HCT116 (cell line): ENCODE results near the gene OR52B6. TPM values are rescaled to one million over a fixed set of nuclear protein-coding genes. Genes with fewer than 3 reads are reported as not detected.

ENCODE experiments used
- ATAC-seq: fragments of 200-7000 bp; cut with Tn5 transposase; 2 replicates; pipeline ENCODE4 v1.9.1; 2020; ENCODE audit warnings: mild to moderate bottlenecking, moderate library complexity
- BruUV-seq: library from RNA; stranded (reverse); fragments of 400-500 nt; replicated peaks from 2 replicates; lab custom pipeline; 2021; lab: Mats Ljungman, UMichigan
- CTCF ChIA-PET: fragments of 300-600 bp; sonication (Branson Sonifier 250); formaldehyde crosslinking; loops from one replicate; lab custom pipeline; 2021; ENCODE audit warnings: antibody characterized with exemption; lab: Charles Lee
- POLR2A ChIA-PET: fragments of 300-600, 350-600 bp; sonication (Branson Sonifier 250); formaldehyde crosslinking; loops from one replicate; lab custom pipeline; 2021; ENCODE audit warnings: antibody characterized with exemption; lab: Charles Lee
- RAD21 ChIA-PET, 2 experiments: fragments of 300-600 bp; sonication (Branson Sonifier 250); formaldehyde crosslinking; loops; one replicate each; lab custom pipeline; 2023; ENCODE audit warnings: low total read pairs in 2 of 2; ENCODE audit not compliant: uncharacterized antibody in 2 of 2, unreplicated experiment in 2 of 2, low non-redundant PET in 1 of 2; lab: Charles Lee
- DNase-seq: peaks from one replicate; pipeline ENCODE4 v3.0.0-alpha.2; 2010; ENCODE audit warnings: low read depth, low spot score
- H2AFZ ChIP-seq: fragments of 200-600 bp; shearing (Covaris generic), sonication (generic); 2 replicates; pipeline ENCODE4 v1.6.1; 2017; ENCODE audit warnings: low read depth, mixed run types, mixed read lengths, antibody characterized with exemption, low read length; ENCODE audit not compliant: poor library complexity, severe bottlenecking
- H3K27ac ChIP-seq: 2 replicates; pipeline ENCODE4 v1.5.1; 2012; ENCODE audit warnings: low read depth, low read length
- H3K27me3 ChIP-seq: fragments of 200-600 bp; sonication (generic); 2 replicates; pipeline ENCODE4 v1.6.1; 2016; ENCODE audit warnings: mixed run types, low read length, mixed read lengths; ENCODE audit not compliant: insufficient read depth
- H3K36me3 ChIP-seq, 2 experiments: fragments of 200-500 bp in 1 of 2; fragments of 200-600 bp in 1 of 2; sonication (Bioruptor generic) in 1 of 2; sonication (generic) in 1 of 2; 2 replicates each; pipeline versions ENCODE4 v1.5.1 to v1.6.1; 2014 to 2016; ENCODE audit warnings: low read length in 2 of 2, inconsistent platforms in 1 of 2, mixed read lengths in 1 of 2, mixed run types in 1 of 2; ENCODE audit not compliant: insufficient read depth in 2 of 2, control insufficient read depth in 1 of 2
- H3K4me1 ChIP-seq, 2 experiments: fragments of 200-600 bp in 1 of 2; sonication (generic) in 1 of 2; 2 replicates each; pipeline versions ENCODE4 v1.5.1 to v1.6.1; 2012 to 2017; ENCODE audit warnings: low read length in 2 of 2, inconsistent platforms in 1 of 2, mild to moderate bottlenecking in 1 of 2, mixed read lengths in 1 of 2, mixed run types in 1 of 2, moderate library complexity in 1 of 2; ENCODE audit not compliant: insufficient read depth in 2 of 2, control insufficient read depth in 1 of 2
- H3K4me2 ChIP-seq: fragments of 200-600 bp; sonication (generic); 2 replicates; pipeline ENCODE4 v1.6.1; 2017; ENCODE audit warnings: mixed run types, low read length, mixed read lengths
- H3K4me3 ChIP-seq, 2 experiments: fragments of 200-600 bp in 1 of 2; sonication (generic) in 1 of 2; replicated peaks in 1 of 2; 2 replicates each; pipeline ENCODE4 v1.5.1; 2011 to 2016; ENCODE audit warnings: low read length in 2 of 2, control low read depth in 1 of 2, low read depth in 1 of 2, mild to moderate bottlenecking in 1 of 2, mixed read lengths in 1 of 2, mixed run types in 1 of 2
- H3K79me2 ChIP-seq: fragments of 200-600 bp; sonication (generic); 2 replicates; pipeline ENCODE4 v1.6.1; 2017; ENCODE audit warnings: mild to moderate bottlenecking, mixed run types, low read length, moderate library complexity, mixed read lengths; ENCODE audit not compliant: insufficient read depth
- H3K9ac ChIP-seq: fragments of 200-600 bp; sonication (generic); 2 replicates; pipeline ENCODE4 v1.6.1; 2016; ENCODE audit warnings: low read length, mixed read lengths
- H3K9me2 ChIP-seq: fragments of 200-600 bp; sonication (generic), shearing (Covaris generic); 2 replicates; pipeline ENCODE4 v1.6.1; 2017; ENCODE audit warnings: mixed run types, mild to moderate bottlenecking, moderate library complexity; ENCODE audit not compliant: insufficient read depth
- H3K9me3 ChIP-seq, 2 experiments: fragments of 200-500 bp in 1 of 2; fragments of 200-600 bp in 1 of 2; sonication (Bioruptor generic) in 1 of 2; sonication (generic) in 1 of 2; 2 replicates each; pipeline ENCODE4 v1.6.1; 2014 to 2017; ENCODE audit warnings: low read length in 2 of 2, mixed read lengths in 2 of 2, inconsistent platforms in 1 of 2, low read depth in 1 of 2, mild to moderate bottlenecking in 1 of 2, mixed run types in 1 of 2, moderate library complexity in 1 of 2; ENCODE audit not compliant: control insufficient read depth in 1 of 2, insufficient read depth in 1 of 2
- H4K20me1 ChIP-seq: fragments of 200-600 bp; sonication (generic), shearing (Covaris generic); 2 replicates; pipeline ENCODE4 v1.6.1; 2017; ENCODE audit warnings: mixed run types, mild to moderate bottlenecking, moderate library complexity; ENCODE audit not compliant: insufficient read depth
- CBX3 ChIP-seq: IDR thresholded peaks from 2 replicates; pipeline ENCODE4 v1.6.1; 2012; ENCODE audit warnings: low read depth
- CEBPB ChIP-seq: IDR thresholded peaks from 2 replicates; pipeline ENCODE4 v1.6.1; 2012; ENCODE audit warnings: low read depth
- EGR1 ChIP-seq: IDR thresholded peaks from 2 replicates; pipeline ENCODE4 v1.6.1; 2012; ENCODE audit warnings: low read depth
- ELF1 ChIP-seq: IDR thresholded peaks from 2 replicates; pipeline ENCODE4 v1.6.1; 2012; ENCODE audit warnings: low read depth, borderline replicate concordance
- EZH2 ChIP-seq: fragments of 200-600 bp; sonication (generic); IDR thresholded peaks from 2 replicates; pipeline ENCODE4 v1.6.1; 2017; ENCODE audit warnings: antibody characterized with exemption, mixed run types
- EZH2phosphoT487 ChIP-seq: fragments of 200-600 bp; IDR thresholded peaks from 2 replicates; pipeline ENCODE4 v1.6.1; 2018; ENCODE audit warnings: antibody characterized with exemption, borderline replicate concordance
- FOSL1 ChIP-seq: IDR thresholded peaks from 2 replicates; pipeline ENCODE4 v1.6.1; 2012; ENCODE audit warnings: low read depth
- JUND ChIP-seq: IDR thresholded peaks from 2 replicates; pipeline ENCODE4 v1.6.1; 2012
- POLR2A ChIP-seq: IDR thresholded peaks from 2 replicates; pipeline ENCODE4 v1.7.0; 2011; ENCODE audit warnings: borderline replicate concordance; ENCODE audit not compliant: insufficient read depth, insufficient read length; ENCODE audit errors: extremely low read depth
- POLR2AphosphoS5 ChIP-seq: IDR thresholded peaks from 2 replicates; pipeline ENCODE4 v1.6.1; 2011; ENCODE audit warnings: mild to moderate bottlenecking, low read depth, low read length, moderate library complexity
- RAD21 ChIP-seq: IDR thresholded peaks from 2 replicates; pipeline ENCODE4 v1.6.1; 2012; ENCODE audit warnings: low read depth, mild to moderate bottlenecking
- SP1 ChIP-seq: IDR thresholded peaks from 2 replicates; pipeline ENCODE4 v1.6.1; 2012; ENCODE audit warnings: low read depth
- TCF7L2 ChIP-seq: IDR thresholded peaks from 2 replicates; pipeline ENCODE4 v1.7.0; 2011; ENCODE audit warnings: borderline replicate concordance, inconsistent platforms; ENCODE audit not compliant: insufficient read depth, insufficient read length; ENCODE audit errors: extremely low read depth
- YY1 ChIP-seq: IDR thresholded peaks from 2 replicates; pipeline ENCODE4 v1.6.1; 2011; ENCODE audit warnings: low read length, low read depth, moderate library complexity, mild to moderate bottlenecking; ENCODE audit not compliant: insufficient replicate concordance; ENCODE audit errors: extremely low read depth
- ZFX ChIP-seq: fragments of 450-650 bp; IDR thresholded peaks from 2 replicates; pipeline ENCODE4 v1.6.1; 2017
- ZNF274 ChIP-seq: fragments of 200-500 bp; sonication (Bioruptor generic); IDR thresholded peaks from 2 replicates; pipeline ENCODE4 v1.6.1; 2014; ENCODE audit warnings: mild to moderate bottlenecking, low read depth, low read length, inconsistent platforms
- intact Hi-C: fragments of 100-400 bp; cut with micrococcal nuclease; formaldehyde crosslinking; loops from 2 replicates; pipeline ENCODE4 v1.10.0; 2022
- total RNA-seq: library from RNA; stranded (reverse); gene quantifications from one replicate; pipeline ENCODE4 v1.2.1, GENCODE V29; 2021; ENCODE audit not compliant: unreplicated experiment
- TF ChIP-seq, protein P1 (sequence below): IDR thresholded peaks from 2 replicates; pipeline ENCODE4 v1.6.1; 2012; ENCODE audit warnings: low read depth
- TF ChIP-seq, protein P2 (sequence below), 3 experiments: fragments of 200-600 bp in 1 of 3; sonication (generic) in 1 of 3; IDR thresholded peaks in 2 of 3; conservative IDR thresholded peaks in 1 of 3; 2 replicates each; pipeline ENCODE4 v1.5.1; 2012 to 2017; ENCODE audit warnings: low read depth in 2 of 3, low read length in 2 of 3, antibody characterized with exemption in 1 of 3, borderline replicate concordance in 1 of 3, control low read depth in 1 of 3, mild to moderate bottlenecking in 1 of 3, mixed read lengths in 1 of 3, mixed run types in 1 of 3, moderate library complexity in 1 of 3; ENCODE audit not compliant: insufficient read depth in 1 of 3
- TF ChIP-seq, protein P3 (sequence below): IDR thresholded peaks from 2 replicates; pipeline ENCODE4 v1.6.1; 2012

OR52B6 gene
- total RNA-seq, 1 experiment from 2014 or later = not detected

DNA sequence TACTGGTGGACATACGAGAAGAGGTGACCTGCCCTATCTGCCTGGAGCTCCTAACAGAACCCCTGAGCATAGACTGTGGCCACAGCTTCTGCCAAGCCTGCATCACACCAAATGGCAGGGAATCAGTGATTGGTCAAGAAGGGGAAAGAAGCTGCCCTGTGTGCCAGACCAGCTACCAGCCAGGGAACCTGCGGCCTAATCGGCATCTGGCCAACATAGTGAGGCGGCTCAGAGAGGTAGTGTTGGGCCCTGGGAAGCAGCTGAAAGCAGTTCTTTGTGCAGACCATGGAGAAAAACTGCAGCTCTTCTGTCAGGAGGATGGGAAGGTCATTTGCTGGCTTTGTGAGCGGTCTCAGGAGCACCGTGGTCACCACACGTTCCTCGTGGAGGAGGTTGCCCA is 22.6 kb downstream of the OR52B6 start:
- intact Hi-C loops = loop anchor here (5.0 kb wide), 1 partner anchor 109 kb away; no protein-coding TSS in a partner anchor

More for the DNA sequence above, 22.6 kb downstream of the OR52B6 start:
- POLR2A ChIA-PET = interaction anchor here (1.2 kb wide), 1 partner anchor 98 kb away, joined by 6 read pairs; no protein-coding TSS in a partner anchor
- no peak overlapping the region for H3K4me3 ChIP-seq
- H3K27me3 ChIP-seq = no peaks in the 10 kb centered on the region
- H3K9me3 ChIP-seq = no peaks in the 10 kb centered on the region
- no peaks in the 10 kb centered on the region for H4K20me1 ChIP-seq
- H3K79me2 ChIP-seq = no peaks in the 10 kb centered on the region
- no TSS peak for BruUV-seq
- TF ChIP-seq CEBPB (no peak), ZNF274 (no peak), POLR2AphosphoS5 (no peak), POLR2A (no peak), YY1 (no peak), EGR1 (no peak), TCF7L2 (no peak), FOSL1 (no peak), ZFX (no peak), RAD21 (no peak), SP1 (no peak), EZH2phosphoT487 (no peak), EZH2 (no peak), CBX3 (no peak), JUND (no peak), ELF1 (no peak)
- TF ChIP-seq, protein P1, sequence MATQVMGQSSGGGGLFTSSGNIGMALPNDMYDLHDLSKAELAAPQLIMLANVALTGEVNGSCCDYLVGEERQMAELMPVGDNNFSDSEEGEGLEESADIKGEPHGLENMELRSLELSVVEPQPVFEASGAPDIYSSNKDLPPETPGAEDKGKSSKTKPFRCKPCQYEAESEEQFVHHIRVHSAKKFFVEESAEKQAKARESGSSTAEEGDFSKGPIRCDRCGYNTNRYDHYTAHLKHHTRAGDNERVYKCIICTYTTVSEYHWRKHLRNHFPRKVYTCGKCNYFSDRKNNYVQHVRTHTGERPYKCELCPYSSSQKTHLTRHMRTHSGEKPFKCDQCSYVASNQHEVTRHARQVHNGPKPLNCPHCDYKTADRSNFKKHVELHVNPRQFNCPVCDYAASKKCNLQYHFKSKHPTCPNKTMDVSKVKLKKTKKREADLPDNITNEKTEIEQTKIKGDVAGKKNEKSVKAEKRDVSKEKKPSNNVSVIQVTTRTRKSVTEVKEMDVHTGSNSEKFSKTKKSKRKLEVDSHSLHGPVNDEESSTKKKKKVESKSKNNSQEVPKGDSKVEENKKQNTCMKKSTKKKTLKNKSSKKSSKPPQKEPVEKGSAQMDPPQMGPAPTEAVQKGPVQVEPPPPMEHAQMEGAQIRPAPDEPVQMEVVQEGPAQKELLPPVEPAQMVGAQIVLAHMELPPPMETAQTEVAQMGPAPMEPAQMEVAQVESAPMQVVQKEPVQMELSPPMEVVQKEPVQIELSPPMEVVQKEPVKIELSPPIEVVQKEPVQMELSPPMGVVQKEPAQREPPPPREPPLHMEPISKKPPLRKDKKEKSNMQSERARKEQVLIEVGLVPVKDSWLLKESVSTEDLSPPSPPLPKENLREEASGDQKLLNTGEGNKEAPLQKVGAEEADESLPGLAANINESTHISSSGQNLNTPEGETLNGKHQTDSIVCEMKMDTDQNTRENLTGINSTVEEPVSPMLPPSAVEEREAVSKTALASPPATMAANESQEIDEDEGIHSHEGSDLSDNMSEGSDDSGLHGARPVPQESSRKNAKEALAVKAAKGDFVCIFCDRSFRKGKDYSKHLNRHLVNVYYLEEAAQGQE = no peak
- TF ChIP-seq, protein P2, sequence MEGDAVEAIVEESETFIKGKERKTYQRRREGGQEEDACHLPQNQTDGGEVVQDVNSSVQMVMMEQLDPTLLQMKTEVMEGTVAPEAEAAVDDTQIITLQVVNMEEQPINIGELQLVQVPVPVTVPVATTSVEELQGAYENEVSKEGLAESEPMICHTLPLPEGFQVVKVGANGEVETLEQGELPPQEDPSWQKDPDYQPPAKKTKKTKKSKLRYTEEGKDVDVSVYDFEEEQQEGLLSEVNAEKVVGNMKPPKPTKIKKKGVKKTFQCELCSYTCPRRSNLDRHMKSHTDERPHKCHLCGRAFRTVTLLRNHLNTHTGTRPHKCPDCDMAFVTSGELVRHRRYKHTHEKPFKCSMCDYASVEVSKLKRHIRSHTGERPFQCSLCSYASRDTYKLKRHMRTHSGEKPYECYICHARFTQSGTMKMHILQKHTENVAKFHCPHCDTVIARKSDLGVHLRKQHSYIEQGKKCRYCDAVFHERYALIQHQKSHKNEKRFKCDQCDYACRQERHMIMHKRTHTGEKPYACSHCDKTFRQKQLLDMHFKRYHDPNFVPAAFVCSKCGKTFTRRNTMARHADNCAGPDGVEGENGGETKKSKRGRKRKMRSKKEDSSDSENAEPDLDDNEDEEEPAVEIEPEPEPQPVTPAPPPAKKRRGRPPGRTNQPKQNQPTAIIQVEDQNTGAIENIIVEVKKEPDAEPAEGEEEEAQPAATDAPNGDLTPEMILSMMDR (IDR thresholded peaks at IDR 0.05 in 2 of 3, conservative IDR thresholded peaks at IDR 0.05 in 1 of 3; ENCODE audit: borderline replicate concordance in 1 of 3, insufficient read depth in 1 of 3, low read depth in 2 of 3, low read length in 2 of 3) = no peak
- TF ChIP-seq, protein P3, sequence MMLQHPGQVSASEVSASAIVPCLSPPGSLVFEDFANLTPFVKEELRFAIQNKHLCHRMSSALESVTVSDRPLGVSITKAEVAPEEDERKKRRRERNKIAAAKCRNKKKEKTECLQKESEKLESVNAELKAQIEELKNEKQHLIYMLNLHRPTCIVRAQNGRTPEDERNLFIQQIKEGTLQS = no peak
- TF ChIP-seq, all 23 proteins: peak for 0
- Histone ChIP-seq H3K9ac (no peak overlapping the region), H2AFZ (no peak overlapping the region), H3K27ac (no peak overlapping the region), H3K9me2 (no peaks in the 10 kb centered on the region), H3K36me3 (no peaks in the 10 kb centered on the region), H3K4me1 (peaks cover 0 to 5% of the 10 kb centered on the region in 2 experiments; a peak in 2 of 4 replicates), H3K4me2 (no peak overlapping the region)
- DNase-seq = no peak
- RAD21 ChIA-PET = no interaction called here
- CTCF ChIA-PET = no interaction called here
- no peak for ATAC-seq
